ENCODE data around the gene C14orf93.

DNA sequence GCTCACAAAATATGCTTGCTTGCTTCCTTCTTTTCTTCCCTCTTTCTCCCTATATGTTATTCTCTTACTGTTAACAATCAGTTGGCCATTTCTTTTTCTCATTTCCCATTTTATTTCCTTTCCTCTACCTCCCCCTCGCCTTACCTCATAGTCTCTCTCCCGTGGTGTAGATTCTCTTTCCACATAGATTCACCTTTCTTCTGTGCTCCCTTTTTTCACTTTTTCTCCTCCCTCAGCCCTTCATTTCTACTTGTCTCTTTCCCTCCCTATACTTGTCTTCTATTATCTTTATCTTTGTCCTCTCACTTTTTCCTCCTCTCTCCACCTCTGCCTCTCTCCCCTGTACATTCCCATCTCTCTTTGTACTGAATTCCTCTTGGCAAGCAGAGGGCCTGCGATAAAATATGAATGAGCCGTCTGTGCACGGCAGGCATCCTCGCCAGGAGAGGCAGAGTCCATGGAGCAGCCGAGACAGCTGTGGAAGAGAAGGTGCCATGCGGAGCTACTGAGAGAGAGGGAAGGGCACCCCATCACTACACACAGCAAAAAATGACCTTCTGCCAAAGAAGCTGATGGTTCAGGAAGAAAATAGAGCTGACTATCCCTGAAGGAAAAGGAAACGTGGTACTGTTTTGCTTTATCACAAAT lies 12.1 kb downstream of the C14orf93 start:
- TF ChIP-seq NFRKB (IDR thresholded peaks at IDR 0.05) (no peak), FOXK2 (IDR thresholded peaks at IDR 0.05) (no peak), BHLHE40 (IDR thresholded peaks at IDR 0.05; ENCODE audit: borderline replicate concordance) (no peak), FOXM1 (IDR thresholded peaks at IDR 0.05; ENCODE audit: borderline replicate concordance) (no peak)
